Renal pelvis (tissue), 4 donors: Measurements from ENCODE around the gene GNB1L. TPM values are rescaled to one million over a fixed set of nuclear protein-coding genes. Genes with fewer than 3 reads are reported as not detected.
"Not testable (repeated sequence)": the region's sequence is repeated elsewhere in the genome, so short reads cannot be mapped to it uniquely, and the experiment has no call there.

Experiments
- DNase-seq: peaks from one replicate; pipeline ENCODE4 v3.0.0-alpha.2; 2013
- polyA plus RNA-seq, 3 donors: library from polyadenylated mRNA; unstranded; fragments of 120-200 nt; gene quantifications; one replicate each; pipeline ENCODE4 v1.2.1, GENCODE V29; 2013; ENCODE audit not compliant: insufficient read length in 3 of 3

GNB1L gene
- polyA plus RNA-seq, 3 donors = 5.6 to 8.3 (median 7.2) TPM

DNA sequence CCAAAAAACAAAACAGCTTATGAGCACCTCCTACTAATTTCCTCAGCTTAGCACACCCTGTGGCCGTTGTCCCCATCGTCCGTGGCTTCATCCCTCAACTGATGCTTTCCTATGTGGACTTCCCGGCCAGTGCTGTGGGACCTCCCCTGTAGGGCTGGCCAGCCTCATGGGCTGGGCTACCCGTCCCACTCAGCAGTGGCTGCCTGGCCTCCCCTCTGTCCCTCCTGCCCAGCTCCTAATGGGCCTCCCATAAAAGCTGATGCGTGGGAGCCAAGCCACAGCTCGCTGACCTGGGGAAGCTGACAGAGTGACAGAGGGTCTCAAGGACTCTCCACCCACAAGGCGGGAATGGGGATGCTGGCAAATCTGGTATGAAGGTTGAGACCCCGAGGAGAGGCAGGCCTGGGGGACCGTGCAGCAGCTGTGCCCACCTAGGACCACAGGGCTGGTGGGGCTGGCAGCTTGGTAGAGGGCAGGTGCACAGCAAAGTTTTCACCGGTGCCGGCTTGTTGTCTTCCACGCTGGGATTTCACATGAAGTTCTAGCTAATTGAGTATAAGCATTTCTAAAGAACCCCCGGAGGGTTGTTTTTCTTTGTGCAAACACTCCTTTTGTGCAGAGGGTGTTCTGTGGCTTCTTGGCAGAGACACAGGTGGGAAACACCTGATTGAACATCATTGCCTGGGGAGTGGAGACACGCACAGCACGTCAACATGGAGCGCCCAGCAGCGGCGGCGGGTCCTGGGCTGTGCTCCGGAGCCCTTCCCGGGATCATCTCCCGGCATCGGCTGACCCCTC lies 70.9 kb downstream of the GNB1L start:
- DNase-seq = no peak

DNA sequence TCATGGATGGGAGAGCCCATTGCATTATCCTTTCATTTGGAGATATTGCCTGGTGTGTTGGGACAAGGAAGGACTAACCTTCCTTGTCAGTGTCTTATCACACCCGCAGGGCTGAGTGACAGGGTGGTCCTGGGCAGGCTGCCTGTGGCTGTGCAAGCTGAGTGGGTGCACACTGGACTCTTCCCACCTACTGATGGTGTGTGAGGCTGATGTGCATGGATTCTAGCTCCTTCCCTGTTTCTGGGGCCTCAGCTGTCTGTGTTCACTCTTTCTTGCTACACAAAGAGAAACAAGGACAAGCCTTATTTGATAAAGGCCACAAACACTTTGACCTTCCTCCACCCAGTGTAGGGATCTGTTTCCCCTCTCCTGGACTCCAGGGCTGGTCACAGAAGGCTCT lies 72.1 kb downstream of the GNB1L start:
- no peak for DNase-seq

DNA sequence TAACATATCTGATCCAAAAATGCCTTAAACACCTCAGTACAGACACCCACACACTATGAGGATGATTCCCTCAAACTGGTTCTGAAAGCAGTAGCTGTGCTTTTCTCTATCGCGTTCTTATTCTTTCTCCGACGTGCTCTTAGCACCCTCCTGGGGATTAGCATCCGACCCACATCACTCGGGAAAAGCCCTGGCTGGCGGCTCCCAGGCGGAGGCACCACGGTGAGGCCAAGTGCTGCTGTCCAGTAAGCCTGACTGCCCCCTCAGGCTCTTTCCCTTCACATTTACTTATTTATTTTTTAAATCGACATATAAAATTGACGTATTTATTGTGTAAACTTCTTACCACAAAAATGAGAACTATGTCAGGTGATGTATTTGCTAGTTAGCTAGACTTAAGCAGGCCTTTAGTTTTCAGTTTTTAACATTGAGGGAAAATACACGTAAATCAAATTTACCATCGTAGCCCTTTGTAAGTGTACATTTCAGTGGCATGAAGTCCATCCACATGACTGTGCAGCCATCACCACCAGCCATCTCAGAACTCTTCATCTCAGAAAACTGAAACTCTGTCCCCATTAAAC lies 74.9 kb downstream of the GNB1L start:
- no peak for DNase-seq

DNA sequence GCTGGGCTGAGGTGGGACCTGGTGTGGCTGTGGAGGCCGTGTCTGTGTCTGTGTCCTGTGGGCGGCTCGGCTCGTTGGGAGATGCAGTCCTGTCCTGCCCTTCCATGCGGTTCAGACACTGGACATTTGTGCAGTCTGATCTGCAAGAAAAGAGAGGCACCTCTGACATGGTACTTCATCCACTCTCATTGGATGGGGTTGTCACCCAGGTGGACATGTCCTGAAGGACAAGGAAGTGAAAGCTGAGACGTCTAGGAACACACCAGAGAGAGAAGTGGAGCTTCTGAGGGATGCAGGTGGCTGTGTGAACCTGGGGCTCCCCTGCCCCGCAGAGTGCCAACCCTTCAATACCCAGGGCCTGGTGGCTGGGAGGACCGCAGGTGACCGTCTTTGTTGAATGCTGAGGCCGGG lies 75.7 kb downstream of the GNB1L start:
- DNase-seq = no peak

DNA sequence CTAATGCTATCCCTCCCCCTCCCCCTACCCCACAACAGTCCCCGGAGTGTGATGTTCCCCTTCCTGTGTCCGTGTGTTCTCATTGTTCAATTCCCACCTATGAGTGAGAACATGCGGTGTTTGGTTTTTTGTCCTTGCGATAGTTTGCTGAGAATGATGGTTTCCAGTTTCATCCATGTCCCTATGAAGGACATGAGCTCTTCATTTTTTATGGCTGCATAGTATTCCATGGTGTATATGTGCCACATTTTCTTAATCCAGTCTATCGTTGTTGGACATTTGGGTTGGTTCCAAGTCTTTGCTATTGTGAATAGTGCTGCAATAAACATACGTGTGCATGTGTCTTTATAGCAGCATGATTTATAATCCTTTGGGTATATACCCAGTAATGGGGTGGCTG lies 77.5 kb downstream of the GNB1L start:
- DNase-seq = not testable (repeated sequence)

DNA sequence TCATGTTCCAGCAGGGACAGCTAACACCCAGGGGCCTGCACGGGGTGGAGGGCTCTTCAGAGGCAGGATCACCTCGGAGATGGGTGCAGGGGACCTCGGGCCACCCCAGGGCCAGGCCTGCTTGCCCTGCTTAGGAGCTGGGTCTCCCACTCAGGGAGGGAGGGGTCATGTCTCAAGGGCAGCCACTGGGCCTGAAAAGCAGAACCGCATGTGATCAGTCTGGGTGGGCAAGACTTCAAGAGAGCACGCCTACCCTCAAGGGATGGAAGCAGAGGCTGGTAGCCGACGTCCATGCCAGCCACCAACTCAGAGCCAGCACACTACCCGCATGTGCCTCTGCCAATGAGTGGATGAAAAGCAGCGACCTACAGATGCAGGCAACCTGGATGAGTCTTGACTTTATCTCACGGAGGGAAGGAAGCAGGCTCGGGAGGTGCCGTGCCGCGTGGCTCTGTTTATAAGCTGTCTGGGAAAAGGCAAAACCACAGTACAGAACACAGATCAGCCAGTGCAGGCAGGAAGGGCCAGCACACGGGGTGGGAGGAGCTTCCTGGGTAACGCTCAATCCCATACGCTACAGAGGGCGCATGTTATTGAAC lies 78.1 kb downstream of the GNB1L start:
- no peak for DNase-seq

DNA sequence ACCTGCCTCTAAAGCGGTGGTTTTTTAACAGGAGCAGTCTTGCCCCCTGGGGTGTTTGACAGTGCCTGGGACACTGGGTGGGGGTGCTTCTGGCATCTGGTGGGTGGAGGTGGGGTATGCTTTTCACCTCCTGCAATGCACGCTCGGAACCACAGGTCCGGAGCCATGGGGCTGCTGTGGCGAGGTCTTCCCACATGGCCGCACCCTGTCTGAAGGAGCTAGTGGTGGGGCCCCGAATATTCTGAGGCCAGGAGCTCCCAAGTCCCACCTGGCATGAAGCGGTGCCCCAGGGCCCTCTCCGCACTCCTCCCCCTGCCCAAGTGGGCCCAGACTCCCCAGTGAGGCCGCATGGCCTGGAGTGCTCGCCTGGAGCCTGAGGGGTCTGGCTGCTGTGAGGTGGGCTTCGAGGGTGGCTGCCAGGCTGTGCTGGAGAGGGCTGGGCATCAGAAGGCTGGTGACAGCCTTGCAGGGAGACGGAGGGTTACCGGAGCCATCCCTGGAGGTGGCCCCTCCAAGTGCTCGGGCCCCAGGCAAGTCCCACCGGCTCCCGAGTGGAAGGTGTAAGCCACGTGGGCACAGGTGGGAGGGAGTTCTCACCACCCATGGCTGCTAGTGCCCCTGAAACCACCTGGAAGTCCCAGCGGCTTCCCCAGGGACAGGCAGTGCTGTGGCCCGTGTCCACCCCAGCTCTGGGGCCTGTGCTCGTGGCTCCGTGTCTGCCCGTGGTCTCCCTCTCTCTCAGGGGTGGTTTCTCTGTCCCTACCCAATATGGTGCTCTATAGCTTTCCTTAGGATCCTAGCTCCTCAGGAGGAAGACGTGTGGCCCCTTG lies 79.0 kb downstream of the GNB1L start:
- DNase-seq = no peak

DNA sequence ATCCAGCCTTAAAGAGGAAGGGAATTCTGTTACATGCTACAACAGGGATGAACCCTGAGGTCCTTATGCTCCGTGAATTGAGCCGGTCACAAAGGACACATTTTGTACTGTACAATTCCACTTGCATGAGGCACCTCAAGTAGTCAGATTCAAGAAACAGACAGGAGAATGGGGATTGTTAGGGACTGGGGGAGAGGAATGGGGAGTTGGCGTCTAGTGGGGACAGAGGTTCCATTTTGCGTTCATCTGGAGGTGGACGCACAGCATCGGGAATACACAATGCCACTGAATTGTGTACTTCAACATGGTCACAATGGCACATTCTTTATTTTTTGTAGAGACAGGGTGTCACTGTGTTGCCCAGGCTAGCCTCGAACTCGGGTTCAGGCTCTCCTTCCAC lies 80.0 kb downstream of the GNB1L start:
- no peak for DNase-seq

DNA sequence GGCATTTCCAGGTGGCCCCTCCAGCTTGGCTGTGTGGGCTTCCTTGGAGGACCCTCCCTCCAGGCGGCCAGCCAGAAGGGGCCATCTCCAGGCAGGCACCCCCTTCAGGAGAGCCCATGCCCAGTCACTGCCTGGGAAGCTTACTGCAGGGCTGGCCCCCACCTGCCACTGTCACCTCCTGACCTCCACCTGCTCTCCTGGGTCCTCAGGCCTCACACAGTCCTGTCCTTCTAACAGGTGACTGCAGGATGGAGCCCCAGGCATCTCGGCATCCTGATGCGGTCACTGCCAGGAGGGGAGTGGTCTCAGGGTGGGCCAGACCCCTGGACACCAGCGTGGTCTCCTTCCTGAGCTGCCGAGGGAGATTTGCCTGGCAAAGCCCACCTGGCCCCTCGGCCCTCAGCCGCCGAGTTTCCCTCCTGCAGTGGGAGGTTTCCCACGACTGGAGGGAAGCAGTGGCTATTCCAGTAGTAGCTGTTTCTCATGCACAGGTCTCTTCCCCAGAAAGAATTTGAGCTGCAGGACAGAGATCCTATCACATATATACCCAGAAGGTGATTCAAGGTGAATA lies 81.1 kb downstream of the GNB1L start:
- DNase-seq = no peak

DNA sequence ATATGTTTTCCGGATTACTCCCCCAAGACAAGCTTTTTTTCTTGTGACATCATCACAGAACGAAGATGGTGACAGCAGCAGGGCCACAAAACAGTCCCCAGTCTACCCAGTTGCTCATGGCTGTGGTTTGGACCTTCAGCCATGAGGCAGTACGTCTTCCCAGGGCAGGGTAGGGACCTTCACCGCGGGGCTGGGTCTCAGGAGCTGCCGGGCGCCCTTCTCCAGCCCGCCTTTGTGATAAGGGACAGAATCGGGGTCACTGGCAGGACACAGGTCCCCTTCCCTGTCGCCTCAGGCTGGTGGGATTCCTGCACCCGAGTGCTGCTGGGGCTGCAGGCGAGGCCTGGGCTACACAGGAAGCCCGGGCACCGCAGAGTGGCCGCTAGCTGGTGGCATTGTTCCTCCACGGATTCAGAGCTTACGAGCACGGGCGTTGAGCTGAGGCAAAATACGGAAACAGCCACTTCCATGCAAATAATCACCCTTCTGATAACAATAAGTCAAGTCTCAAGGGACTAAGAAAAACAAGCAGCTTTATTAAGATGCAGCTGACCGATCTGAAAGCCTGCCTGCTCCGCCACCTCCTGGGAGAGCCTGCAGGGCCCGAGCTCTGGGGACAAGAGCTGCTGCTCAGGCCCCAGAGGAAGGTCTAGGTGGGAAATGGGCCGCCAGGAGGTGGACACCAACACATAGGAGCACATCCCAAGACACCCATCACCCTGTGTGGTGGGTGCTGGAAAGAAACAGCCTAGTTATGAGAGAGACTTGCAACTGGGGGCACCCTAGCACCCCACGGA lies 81.8 kb downstream of the GNB1L start:
- DNase-seq = no peak

DNA sequence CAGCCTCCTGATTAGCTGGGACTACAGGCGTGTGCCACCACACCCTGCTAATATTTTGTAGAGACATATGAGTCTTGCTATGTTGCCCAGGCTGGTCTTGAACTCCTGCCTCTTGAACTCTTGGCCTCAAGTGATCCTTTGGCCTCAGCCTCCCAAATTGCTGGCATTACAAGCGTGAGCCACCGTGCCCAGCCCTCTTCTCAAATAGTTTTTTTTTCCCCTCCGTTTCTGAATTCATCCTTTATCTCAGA lies 82.3 kb downstream of the GNB1L start:
- DNase-seq = no peak

DNA sequence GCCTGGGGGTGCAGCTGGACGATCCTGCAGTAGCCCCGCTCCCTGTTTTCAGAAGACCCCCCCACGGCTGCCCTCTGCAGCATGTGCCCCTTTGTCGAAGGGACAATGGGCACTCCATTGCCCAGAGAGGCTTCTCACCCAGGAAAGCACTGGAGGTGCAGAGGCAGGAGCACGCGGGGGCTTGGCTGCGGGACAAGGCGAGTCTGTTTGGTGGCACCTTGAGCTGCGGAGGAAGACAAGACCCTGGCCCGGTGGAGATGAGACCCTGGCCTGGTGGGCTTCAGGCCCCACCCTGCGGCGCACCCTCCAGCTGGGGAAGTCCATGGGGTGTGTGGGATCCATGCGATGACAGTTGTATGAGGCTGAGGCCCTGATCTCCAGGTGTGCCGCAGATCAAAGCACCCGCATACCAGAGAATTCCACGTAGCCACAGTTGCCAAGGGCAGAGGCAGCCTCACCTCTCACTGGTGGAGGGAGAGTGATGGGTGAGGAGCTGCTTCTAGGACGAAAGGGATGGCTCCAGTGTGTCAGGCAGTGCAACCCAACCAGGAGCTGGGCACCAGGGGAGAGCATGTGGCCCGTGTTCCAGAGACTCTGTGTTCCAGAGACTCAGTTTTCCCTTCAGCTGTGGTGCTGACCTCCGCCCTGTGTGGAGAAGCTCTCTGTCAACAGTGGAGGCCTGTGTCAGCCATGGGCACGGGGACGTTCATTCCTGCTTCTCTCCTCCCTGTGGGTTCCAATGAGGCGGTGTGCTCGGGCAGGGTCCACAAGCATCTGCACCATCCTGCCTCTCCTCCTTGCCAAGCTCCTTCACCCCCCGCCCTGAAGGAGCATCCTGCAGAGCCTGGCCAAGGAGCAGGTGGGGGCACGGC lies 84.1 kb downstream of the GNB1L start:
- no peak for DNase-seq

DNA sequence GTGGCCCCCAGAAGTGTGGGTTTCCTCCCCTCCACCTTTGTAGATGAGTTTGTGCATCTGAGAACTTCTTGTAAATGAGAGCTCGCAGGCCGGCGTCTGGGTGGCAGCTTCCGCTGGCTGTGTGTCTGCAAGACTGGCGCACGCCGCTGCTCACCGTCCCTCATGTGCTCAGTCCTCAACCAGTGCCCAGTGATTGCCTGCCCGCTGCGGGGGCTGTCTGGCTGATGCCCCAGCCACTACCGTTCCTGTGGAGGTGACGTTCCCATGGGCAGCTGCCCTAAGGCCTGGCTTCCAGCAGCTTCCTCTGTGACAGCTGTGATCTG lies 85.3 kb downstream of the GNB1L start:
- DNase-seq = no peak

DNA sequence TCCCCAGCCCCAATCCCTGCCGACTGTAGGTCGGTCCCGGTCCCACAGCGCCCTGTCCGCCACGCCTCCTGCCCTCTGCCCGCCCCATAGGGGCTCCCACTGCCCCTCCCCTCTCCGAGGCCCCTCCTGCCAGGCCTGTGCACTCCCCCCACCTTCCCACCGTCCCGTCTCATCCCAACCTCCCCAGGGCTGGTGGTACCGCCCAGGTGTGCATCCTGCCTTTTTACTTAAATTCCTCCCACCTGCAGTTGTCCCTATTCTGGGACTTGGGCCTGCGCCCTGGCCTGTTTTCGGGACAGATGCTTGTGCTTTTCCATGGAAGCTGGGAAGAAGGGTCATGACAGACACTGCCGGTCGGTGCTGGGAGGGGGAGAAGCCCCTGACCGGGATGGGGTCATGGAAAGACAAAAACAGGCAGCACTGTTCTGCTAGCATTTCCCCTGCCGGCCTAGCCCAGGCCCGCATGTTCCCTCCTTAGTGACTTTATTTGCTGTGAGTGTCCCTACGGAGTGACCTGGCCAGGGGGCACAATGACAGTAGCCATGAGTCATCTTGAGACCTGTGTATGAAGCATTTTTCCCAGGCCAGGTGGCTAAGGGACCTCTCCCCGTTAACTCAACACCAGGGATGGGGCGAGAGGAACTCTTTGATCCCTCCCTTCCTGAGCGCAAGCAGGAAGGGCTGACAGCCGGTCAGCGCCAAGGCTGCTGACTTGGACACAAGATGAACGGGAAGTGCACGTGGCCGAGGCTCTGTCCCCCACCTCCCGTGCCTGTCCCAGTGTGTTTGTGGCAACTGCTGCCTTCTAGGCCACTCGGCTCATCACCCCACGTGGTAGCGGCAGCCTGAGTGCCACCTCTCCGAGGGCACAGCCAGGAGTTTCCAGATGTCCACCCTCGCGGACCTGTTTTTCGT lies 87.0 kb downstream of the GNB1L start:
- no peak for DNase-seq

DNA sequence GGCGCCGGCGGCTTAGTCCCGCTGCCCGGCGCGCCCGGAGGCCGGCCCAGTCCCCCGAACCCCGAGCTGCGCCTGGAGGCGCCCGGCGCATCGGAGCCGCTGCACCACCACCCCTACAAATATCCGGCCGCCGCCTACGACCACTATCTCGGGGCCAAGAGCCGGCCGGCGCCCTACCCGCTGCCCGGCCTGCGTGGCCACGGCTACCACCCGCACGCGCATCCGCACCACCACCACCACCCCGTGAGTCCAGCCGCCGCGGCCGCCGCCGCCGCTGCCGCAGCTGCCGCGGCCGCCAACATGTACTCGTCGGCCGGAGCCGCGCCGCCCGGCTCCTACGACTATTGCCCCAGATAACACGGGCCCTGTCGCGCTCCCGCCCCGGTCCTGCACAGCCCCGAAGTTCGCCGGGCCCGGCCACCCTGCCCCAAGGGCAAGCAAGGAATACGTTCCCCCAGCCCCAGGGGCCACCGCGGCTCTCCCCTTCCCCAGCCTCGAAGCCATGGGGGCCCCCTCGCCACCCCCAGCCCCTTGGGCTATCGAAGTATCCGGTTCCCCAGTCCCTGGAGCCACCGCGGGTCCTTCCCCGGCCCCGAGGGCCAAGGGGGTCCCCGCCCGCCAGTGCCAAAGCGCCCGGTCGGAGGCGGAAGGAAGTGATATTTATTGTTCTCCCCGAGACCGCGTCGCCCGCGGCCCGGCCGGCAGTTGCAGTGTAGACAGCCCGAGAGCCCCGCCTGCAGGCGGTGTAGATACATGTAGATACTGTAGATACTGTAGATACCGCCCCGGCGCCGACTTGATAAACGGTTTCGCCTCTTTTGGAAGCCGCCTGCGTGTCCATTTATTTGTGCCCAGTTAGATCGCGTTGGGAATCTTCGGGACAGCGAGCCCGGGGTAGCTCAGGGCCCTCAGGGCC lies 87.9 kb downstream of the GNB1L start:
- DNase-seq = no peak

DNA sequence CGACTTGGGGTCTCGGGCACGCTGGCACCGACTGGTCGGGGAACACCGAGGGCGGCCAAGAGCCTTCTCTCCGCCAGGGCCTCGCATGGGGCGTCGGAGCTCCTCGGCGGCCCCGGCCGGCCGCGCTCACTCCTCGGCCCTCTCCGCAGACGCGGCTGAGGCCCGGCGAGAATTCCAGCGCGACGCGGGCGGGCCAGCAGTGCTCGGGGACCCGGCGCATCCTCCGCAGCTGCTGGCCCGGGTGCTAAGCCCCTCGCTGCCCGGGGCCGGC lies 88.5 kb downstream of the GNB1L start:
- DNase-seq = no peak

DNA sequence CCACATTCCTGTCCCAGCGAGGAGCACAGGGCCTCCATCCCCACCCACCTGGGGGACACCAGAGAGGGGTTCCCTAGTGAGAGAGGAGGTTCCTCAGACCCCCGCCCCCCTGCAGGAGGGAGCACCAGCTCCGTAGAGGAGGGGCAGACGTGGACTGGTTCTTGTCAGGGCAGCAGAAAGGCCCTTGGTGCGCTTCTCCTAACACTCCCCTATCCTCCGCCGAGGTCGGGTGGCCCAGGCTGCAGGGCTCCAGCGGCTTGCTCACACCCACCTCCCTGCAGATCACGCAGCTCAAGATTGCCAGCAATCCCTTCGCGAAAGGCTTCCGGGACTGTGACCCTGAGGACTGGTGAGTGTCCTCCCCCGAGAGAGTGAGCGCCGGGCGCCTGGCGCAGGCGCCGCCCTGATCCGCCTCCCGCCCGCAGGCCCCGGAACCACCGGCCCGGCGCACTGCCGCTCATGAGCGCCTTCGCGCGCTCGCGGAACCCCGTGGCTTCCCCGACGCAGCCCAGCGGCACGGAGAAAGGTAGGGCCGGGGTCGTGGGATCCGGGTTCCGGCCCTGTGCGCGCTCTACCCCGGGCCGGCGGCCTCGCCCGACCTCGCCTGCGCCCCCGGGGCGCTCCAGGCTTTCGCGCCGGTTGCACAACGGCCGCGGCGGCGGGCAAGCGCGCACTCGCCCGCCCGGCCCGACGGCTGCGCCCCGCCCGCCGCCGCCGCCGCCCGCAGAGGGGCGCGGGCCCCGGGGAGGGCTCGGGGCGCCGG lies 89.0 kb downstream of the GNB1L start:
- no peak for DNase-seq
